Duodenal mucosa (tissue), 2 donors: ENCODE data around the gene SLCO2A1.

Experiments
- H3K27ac ChIP-seq: one replicate; pipeline ENCODE4 v1.7.0; 2013; ENCODE audit warnings: low read depth, low read length
- H3K27me3 ChIP-seq, 2 donors: one replicate each; pipeline ENCODE4 v1.7.0; 2013; ENCODE audit warnings: low read length in 2 of 2, control low read depth in 1 of 2; ENCODE audit not compliant: insufficient read depth in 2 of 2, control insufficient read depth in 1 of 2
- H3K36me3 ChIP-seq, 2 donors: one replicate each; pipeline ENCODE4 v1.7.0; 2013; ENCODE audit warnings: low read length in 2 of 2, control low read depth in 1 of 2; ENCODE audit not compliant: insufficient read depth in 2 of 2, control insufficient read depth in 1 of 2
- H3K4me1 ChIP-seq, 2 donors: one replicate each; pipeline ENCODE4 v1.7.0; 2013; ENCODE audit warnings: low read length in 2 of 2, control low read depth in 1 of 2; ENCODE audit not compliant: insufficient read depth in 2 of 2, control insufficient read depth in 1 of 2
- H3K4me3 ChIP-seq, 2 donors: one replicate each; pipeline ENCODE4 v1.7.0; 2013; ENCODE audit warnings: low read length in 2 of 2, low read depth in 1 of 2
- H3K9ac ChIP-seq, 2 donors: one replicate each; pipeline ENCODE4 v1.7.0; 2013; ENCODE audit warnings: low read length in 2 of 2, low read depth in 1 of 2
- H3K9me3 ChIP-seq, 2 donors: one replicate each; pipeline ENCODE4 v1.7.0; 2013; ENCODE audit warnings: low read length in 2 of 2, control low read depth in 1 of 2; ENCODE audit not compliant: control insufficient read depth in 1 of 2

The SLCO2A1 gene

GRCh38 chr3:133956982-133957381 lies 72.7 kb downstream of the SLCO2A1 start:
- Histone ChIP-seq H3K9ac (no peak overlapping the region), H3K27ac (no peak overlapping the region), H3K36me3 (no peaks in the 10 kb centered on the region), H3K27me3 (no peaks in the 10 kb centered on the region), H3K4me3 (no peak overlapping the region), H3K9me3 (no peaks in the 10 kb centered on the region), H3K4me1 (no peaks in the 10 kb centered on the region)

DNA sequence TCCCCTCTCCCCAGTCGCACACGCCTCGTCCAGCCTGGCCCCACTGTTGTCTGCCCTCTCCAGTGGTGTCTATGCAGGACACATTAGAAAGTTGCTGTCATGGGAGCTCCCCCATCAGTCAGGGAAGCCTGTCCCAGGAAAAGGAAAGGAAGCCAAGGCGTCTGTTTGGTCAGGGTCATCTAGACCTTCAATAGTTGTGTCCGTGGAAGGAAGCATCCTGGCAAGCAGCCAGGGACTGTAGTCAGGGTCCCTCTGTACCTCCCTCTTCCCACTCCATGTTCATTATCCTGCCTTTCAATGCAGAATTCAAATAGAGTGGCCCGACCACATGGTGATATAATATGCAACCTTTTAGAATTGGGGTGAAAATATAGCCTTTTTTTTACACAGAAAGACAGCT lies 73.4 kb downstream of the SLCO2A1 start:
- Histone ChIP-seq H3K9me3 (no peaks in the 10 kb centered on the region), H3K9ac (no peak overlapping the region), H3K27ac (no peak overlapping the region), H3K36me3 (no peaks in the 10 kb centered on the region), H3K4me1 (no peaks in the 10 kb centered on the region), H3K4me3 (no peak overlapping the region), H3K27me3 (no peaks in the 10 kb centered on the region)

- H3K27ac ChIP-seq = no peak overlapping the region
- no peaks in the 10 kb centered on the region for H3K4me1 ChIP-seq
- no peaks in the 10 kb centered on the region for H3K36me3 ChIP-seq
- no peaks in the 10 kb centered on the region for H3K27me3 ChIP-seq
- no peak overlapping the region for H3K9ac ChIP-seq
- H3K9me3 ChIP-seq = no peaks in the 10 kb centered on the region
- H3K4me3 ChIP-seq = no peak overlapping the region
These were observed 73.8 kb downstream of the SLCO2A1 start for GRCh38 chr3:133955892-133956291.

- no peak overlapping the region for H3K4me3 ChIP-seq
- no peak overlapping the region for H3K27ac ChIP-seq
- no peak overlapping the region for H3K9ac ChIP-seq
- H3K27me3 ChIP-seq = no peaks in the 10 kb centered on the region
- no peaks in the 10 kb centered on the region for H3K9me3 ChIP-seq
- no peaks in the 10 kb centered on the region for H3K4me1 ChIP-seq
- H3K36me3 ChIP-seq = no peaks in the 10 kb centered on the region
These were observed 74.9 kb downstream of the SLCO2A1 start for GRCh38 chr3:133954717-133955360.

GRCh38 chr3:133953297-133953696 lies 76.4 kb downstream of the SLCO2A1 start:
- Histone ChIP-seq H3K4me3 (no peak overlapping the region), H3K36me3 (no peaks in the 10 kb centered on the region), H3K9me3 (no peaks in the 10 kb centered on the region), H3K27ac (no peak overlapping the region), H3K4me1 (no peaks in the 10 kb centered on the region), H3K9ac (no peak overlapping the region), H3K27me3 (no peaks in the 10 kb centered on the region)

DNA sequence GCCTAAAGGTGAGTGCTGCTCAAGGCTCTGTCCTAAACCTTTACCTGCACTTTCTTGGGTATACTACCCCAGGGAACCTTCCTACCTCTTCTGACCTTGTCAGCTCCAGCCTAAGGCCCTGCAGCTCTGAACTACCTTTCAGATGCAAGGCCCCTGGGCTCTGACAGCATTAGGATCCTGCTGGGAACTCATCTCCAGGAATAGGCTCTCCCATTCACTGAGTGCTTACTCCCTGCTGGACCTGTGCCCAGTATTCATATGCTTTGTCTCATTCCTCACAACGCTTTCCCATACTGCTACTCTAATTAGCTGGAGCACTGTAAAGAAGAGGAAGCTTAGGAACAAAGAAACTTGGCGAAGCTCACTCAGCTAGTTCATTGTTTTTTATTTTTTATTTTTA lies 80.3 kb downstream of the SLCO2A1 start:
- H3K27ac ChIP-seq = no peak overlapping the region
- peaks cover 7 to 10% of the 10 kb centered on the region in 2 donors for H3K4me1 ChIP-seq
- no peaks in the 10 kb centered on the region for H3K27me3 ChIP-seq
- no peaks in the 10 kb centered on the region for H3K36me3 ChIP-seq
- no peaks in the 10 kb centered on the region for H3K9me3 ChIP-seq
- no peak overlapping the region for H3K4me3 ChIP-seq
- H3K9ac ChIP-seq = no peak overlapping the region

DNA sequence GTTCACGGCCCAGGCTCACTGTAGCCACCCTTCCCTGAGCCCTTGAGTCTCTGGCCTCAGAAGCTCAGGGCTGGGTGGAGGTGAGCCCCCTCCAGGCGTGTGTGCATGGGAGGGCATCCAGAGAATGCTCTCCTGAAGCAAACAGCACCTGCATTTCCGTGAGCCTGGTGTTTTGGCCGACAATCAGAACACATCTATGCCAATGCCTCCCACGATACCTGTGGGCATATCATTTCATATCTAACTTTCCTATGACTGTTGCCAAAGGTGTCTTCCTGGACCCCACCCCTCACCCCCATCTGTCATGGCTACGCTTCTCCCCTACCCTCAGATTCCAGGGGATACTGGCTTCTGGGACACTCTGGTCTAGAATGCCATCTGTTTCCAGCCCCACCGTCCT lies 80.7 kb downstream of the SLCO2A1 start:
- H3K27ac ChIP-seq = no peak overlapping the region
- no peaks in the 10 kb centered on the region for H3K36me3 ChIP-seq
- no peaks in the 10 kb centered on the region for H3K27me3 ChIP-seq
- peaks cover 11 to 15% of the 10 kb centered on the region in 2 donors for H3K4me1 ChIP-seq
- no peak overlapping the region for H3K9ac ChIP-seq
- H3K4me3 ChIP-seq = no peak overlapping the region
- H3K9me3 ChIP-seq = no peaks in the 10 kb centered on the region

- no peaks in the 10 kb centered on the region for H3K27me3 ChIP-seq
- H3K27ac ChIP-seq = no peak overlapping the region
- no peak overlapping the region for H3K4me3 ChIP-seq
- no peaks in the 10 kb centered on the region for H3K36me3 ChIP-seq
- H3K9me3 ChIP-seq = no peaks in the 10 kb centered on the region
- H3K9ac ChIP-seq = no peak overlapping the region
- H3K4me1 ChIP-seq = peaks cover 17 to 21% of the 10 kb centered on the region in 2 donors
These were observed 81.5 kb downstream of the SLCO2A1 start for GRCh38 chr3:133948131-133948810.

- Histone ChIP-seq H3K27me3 (no peaks in the 10 kb centered on the region), H3K4me3 (no peak overlapping the region), H3K4me1 (peaks cover 19 to 30% of the 10 kb centered on the region in 2 donors), H3K27ac (no peak overlapping the region), H3K36me3 (no peaks in the 10 kb centered on the region), H3K9me3 (no peaks in the 10 kb centered on the region), H3K9ac (no peak overlapping the region)
These were observed 84.2 kb downstream of the SLCO2A1 start for GRCh38 chr3:133945381-133946095.

DNA sequence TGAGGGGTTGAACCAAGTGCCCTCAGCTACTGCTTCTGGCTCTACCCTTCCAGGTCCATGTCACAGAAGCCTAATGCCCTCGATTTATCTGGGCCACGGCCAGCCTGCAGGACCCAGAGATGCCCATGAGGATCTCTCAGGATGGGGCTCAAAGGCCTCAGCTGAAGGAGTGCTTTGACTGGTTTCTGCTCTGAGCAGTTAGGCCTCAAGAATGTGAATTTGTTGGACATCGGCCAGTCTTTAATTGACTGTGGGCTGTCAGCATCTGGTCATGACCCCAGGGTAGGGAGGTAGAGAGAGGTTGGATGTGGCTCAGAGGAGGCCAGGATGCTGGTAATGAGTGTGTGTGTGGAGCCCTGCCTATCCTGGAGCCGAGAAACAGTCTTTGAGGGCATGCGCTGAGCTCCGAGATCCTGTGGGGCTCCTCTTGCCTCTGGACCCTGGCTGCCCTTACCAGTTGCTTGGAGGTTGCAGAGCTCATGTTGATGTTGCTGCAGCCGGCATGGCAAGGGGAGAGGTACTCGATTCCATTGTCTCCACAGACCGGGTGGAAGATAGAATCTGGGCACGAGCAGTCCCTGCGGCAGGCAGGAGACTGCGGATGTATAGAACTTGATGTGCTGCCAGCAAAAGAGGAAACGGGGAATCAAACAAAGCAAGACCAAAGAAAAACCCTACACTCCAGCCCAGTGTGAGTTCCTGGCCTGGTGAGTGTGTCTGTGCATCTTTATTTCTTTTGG lies 84.9 kb downstream of the SLCO2A1 start:
- peak overlapping the region; percentile 13 for H3K27ac ChIP-seq
- H3K9ac ChIP-seq = no peak overlapping the region
- peak overlapping the region in 1 of 2 donors; percentile 25 for H3K4me3 ChIP-seq
- no peaks in the 10 kb centered on the region for H3K9me3 ChIP-seq
- H3K4me1 ChIP-seq = peaks cover 19 to 30% of the 10 kb centered on the region in 2 donors
- no peaks in the 10 kb centered on the region for H3K27me3 ChIP-seq
- no peaks in the 10 kb centered on the region for H3K36me3 ChIP-seq
